Natural killer cell (primary cell): ENCODE data around the gene DOCK8. TPM values are rescaled to one million over a fixed set of nuclear protein-coding genes. Genes with fewer than 3 reads are reported as not detected.

Experiments used
- ATAC-seq, 3 donors: fragments of 150-1000 bp in 2 of 3; fragments of 200-7000 bp in 1 of 3; cut with Tn5 transposase; 1 replicate in 1 of 3; 2 replicates in 2 of 3; pipeline ENCODE4 v1.10.0; 2021; ENCODE audit warnings: mild to moderate bottlenecking in 2 of 3, moderate library complexity in 2 of 3
- DNase-seq, 2 donors: peaks; one replicate each; pipeline versions ENCODE4 v3.0.0 to v3.0.0-alpha.2; 2013 to 2021; ENCODE audit warnings: mixed read lengths in 1 of 2
- H3K27ac ChIP-seq: one replicate; pipeline ENCODE4 v1.5.1; 2013; ENCODE audit warnings: mild to moderate bottlenecking, low read length
- H3K27me3 ChIP-seq: one replicate; pipeline ENCODE4 v1.6.1; 2013; ENCODE audit warnings: low read length; ENCODE audit not compliant: control insufficient read depth, insufficient read depth
- H3K36me3 ChIP-seq: one replicate; pipeline ENCODE4 v1.6.1; 2013; ENCODE audit warnings: low read length; ENCODE audit not compliant: control insufficient read depth, insufficient read depth
- H3K4me1 ChIP-seq: one replicate; pipeline ENCODE4 v1.6.1; 2013; ENCODE audit warnings: low read length; ENCODE audit not compliant: control insufficient read depth, insufficient read depth
- H3K4me3 ChIP-seq: one replicate; pipeline ENCODE4 v1.5.1; 2013; ENCODE audit warnings: low read length
- H3K9me3 ChIP-seq: one replicate; pipeline ENCODE4 v1.6.1; 2013; ENCODE audit warnings: low read length; ENCODE audit not compliant: control insufficient read depth, insufficient read depth
- H3K27ac Mint-ChIP-seq, 2 donors: one replicate each; pipeline ENCODE4 v1.8.0; 2022; ENCODE audit warnings: mild to moderate bottlenecking in 2 of 2, mixed read lengths in 2 of 2, moderate library complexity in 1 of 2
- H3K27me3 Mint-ChIP-seq, 2 donors: one replicate each; pipeline ENCODE4 v1.8.0; 2022; ENCODE audit warnings: low read depth in 2 of 2, mixed read lengths in 2 of 2
- H3K36me3 Mint-ChIP-seq: one replicate; pipeline ENCODE4 v1.8.0; 2022; ENCODE audit warnings: mixed read lengths
- H3K4me1 Mint-ChIP-seq, 2 donors: one replicate each; pipeline ENCODE4 v1.8.0; 2022; ENCODE audit warnings: mixed read lengths in 2 of 2
- H3K4me3 Mint-ChIP-seq: one replicate; pipeline ENCODE4 v1.8.0; 2022; ENCODE audit warnings: mild to moderate bottlenecking, moderate library complexity, mixed read lengths
- H3K9me3 Mint-ChIP-seq, 2 donors: one replicate each; pipeline ENCODE4 v1.8.0; 2022; ENCODE audit warnings: mixed read lengths in 2 of 2
- WGBS: methylation state at CpG from one replicate; pipeline ENCODE4 v1.1.7; 2013; ENCODE audit warnings: missing lambda C conversion rate; ENCODE audit not compliant: insufficient coverage; 5-methylcytosine and 5-hydroxymethylcytosine counted together
- intact Hi-C: fragments of 100-400 bp; cut with micrococcal nuclease; formaldehyde crosslinking; loops from one replicate; pipeline ENCODE4 v1.14.2; 2022
- total RNA-seq, 4 donors: library from RNA; stranded (reverse); fragments of 120-200 nt in 1 of 4; gene quantifications; one replicate each; pipeline versions ENCODE4 v1.2.3 to v1.2.4, GENCODE V29; 2013 to 2022
- TF ChIP-seq, protein P1 (sequence below): fragments of 200-600 bp; IDR thresholded peaks from one replicate; pipeline ENCODE4 v1.8.0; 2022; ENCODE audit warnings: antibody characterized with exemption

DOCK8 gene
- total RNA-seq, 3 donors from 2014 or later (not counting 1 experiment from before 2014, with no cell fraction given) = 156 to 211 (median 207) TPM

DNA sequence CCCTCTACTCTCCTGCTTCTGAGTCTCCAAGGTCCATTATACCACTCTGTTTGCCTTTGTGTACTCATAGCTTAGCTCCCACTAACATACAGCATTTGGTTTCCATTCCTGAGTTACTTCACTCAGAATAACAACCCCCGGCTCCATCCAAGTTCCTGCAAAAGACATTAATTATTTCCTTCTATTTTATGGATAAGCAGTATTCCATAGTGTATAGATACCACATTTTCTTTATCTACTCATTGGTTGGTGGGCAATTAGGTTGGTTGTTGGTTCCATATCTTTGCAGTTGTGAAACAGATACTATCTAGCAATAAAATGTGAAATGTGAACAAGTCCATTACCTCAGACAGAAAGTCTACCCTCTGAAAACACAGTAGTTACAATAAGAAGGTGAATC, 110.3 kb downstream of the DOCK8 start:
- no peak for DNase-seq

DNA sequence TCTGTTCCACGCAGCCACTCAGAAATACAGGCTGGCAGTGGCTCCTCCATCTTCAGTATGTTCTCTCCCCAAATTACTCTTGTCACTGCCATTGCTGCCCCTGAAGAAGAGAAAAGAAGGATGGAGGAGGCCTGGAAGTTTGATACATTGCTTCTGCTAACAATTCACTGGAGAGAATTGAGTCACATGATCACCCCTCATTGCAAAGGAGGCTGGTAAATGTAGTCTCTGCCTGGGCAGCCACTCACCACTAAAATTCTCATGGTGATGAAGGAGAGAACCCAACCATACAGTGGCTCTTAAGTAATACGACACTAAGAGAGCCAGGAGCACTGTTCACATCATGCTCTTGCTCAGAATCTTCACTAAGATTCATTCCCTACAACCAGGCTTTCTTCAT, 112.0 kb downstream of the DOCK8 start:
- Histone ChIP-seq H3K27me3 (no peaks in the 10 kb centered on the region), H3K36me3 (peaks cover 76% of the 10 kb centered on the region), H3K9me3 (no peaks in the 10 kb centered on the region), H3K4me1 (no peaks in the 10 kb centered on the region), H3K4me3 (no peak overlapping the region), H3K27ac (no peak overlapping the region)
- H3K4me1 Mint-ChIP-seq = peaks cover 0 to 7% of the 10 kb centered on the region in 2 donors
- no peaks in the 10 kb centered on the region for H3K27me3 Mint-ChIP-seq
- 98% methylated on average over 2 of the region's 2 CpGs for WGBS
- no peaks in the 10 kb centered on the region for H3K9me3 Mint-ChIP-seq
- no peak for ATAC-seq
- TF ChIP-seq, protein P1, sequence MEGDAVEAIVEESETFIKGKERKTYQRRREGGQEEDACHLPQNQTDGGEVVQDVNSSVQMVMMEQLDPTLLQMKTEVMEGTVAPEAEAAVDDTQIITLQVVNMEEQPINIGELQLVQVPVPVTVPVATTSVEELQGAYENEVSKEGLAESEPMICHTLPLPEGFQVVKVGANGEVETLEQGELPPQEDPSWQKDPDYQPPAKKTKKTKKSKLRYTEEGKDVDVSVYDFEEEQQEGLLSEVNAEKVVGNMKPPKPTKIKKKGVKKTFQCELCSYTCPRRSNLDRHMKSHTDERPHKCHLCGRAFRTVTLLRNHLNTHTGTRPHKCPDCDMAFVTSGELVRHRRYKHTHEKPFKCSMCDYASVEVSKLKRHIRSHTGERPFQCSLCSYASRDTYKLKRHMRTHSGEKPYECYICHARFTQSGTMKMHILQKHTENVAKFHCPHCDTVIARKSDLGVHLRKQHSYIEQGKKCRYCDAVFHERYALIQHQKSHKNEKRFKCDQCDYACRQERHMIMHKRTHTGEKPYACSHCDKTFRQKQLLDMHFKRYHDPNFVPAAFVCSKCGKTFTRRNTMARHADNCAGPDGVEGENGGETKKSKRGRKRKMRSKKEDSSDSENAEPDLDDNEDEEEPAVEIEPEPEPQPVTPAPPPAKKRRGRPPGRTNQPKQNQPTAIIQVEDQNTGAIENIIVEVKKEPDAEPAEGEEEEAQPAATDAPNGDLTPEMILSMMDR = no peak
- H3K36me3 Mint-ChIP-seq = peaks cover 9% of the 10 kb centered on the region
- H3K27ac Mint-ChIP-seq = peak overlapping the region; percentile 52 to 53
- intact Hi-C loops = no loop called here
- no peak for DNase-seq
- H3K4me3 Mint-ChIP-seq = no peak overlapping the region

More for the DNA sequence above, 110.3 kb downstream of the DOCK8 start:
- no peak overlapping the region for H3K4me3 Mint-ChIP-seq
- H3K27ac Mint-ChIP-seq = peak overlapping the region in 1 of 2 donors; percentile 53
- TF ChIP-seq, protein P1 = no peak
- Histone ChIP-seq H3K9me3 (no peaks in the 10 kb centered on the region), H3K27me3 (no peaks in the 10 kb centered on the region), H3K4me3 (no peak overlapping the region), H3K27ac (no peak overlapping the region), H3K36me3 (peaks cover 61% of the 10 kb centered on the region), H3K4me1 (no peaks in the 10 kb centered on the region)
- H3K36me3 Mint-ChIP-seq = peaks cover 9% of the 10 kb centered on the region
- no CpG with 5 or more reads among the region's 1 CpG for WGBS
- H3K9me3 Mint-ChIP-seq = no peaks in the 10 kb centered on the region
- H3K27me3 Mint-ChIP-seq = no peaks in the 10 kb centered on the region
- intact Hi-C loops = no loop called here
- H3K4me1 Mint-ChIP-seq = peaks cover 0 to 7% of the 10 kb centered on the region in 2 donors
- ATAC-seq = no peak

DNA sequence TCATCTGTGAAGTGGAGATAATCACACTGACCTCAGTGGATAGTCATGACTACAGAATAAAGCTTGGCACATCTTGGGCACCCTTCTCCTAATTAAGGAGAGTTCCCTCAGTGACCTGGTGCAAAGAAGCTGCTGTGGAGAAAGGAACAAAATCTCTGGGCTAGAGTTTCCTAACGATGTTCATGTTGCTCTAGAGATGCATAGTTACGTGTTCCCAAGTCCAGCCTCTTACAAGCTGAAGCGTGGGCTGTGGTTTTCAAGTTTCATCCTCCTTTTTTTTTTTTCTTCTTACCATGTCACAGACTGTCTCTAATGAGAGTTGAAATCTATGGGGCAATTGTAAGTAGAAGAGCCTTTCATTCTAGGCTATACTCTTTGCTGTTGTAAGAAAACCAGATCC, 113.8 kb downstream of the DOCK8 start:
- H3K9me3 ChIP-seq = no peaks in the 10 kb centered on the region
- H3K27me3 Mint-ChIP-seq = no peaks in the 10 kb centered on the region
- no peak overlapping the region for H3K27ac ChIP-seq
- DNase-seq (no peak), ATAC-seq (no peak)
- H3K4me1 Mint-ChIP-seq = peaks cover 0 to 7% of the 10 kb centered on the region in 2 donors
- no peaks in the 10 kb centered on the region for H3K4me1 ChIP-seq
- no peaks in the 10 kb centered on the region for H3K27me3 ChIP-seq
- H3K36me3 ChIP-seq = peaks cover 90% of the 10 kb centered on the region
- peaks cover 20% of the 10 kb centered on the region for H3K36me3 Mint-ChIP-seq
- 0% methylated on average over 1 of the region's 3 CpGs for WGBS
- peak overlapping the region; percentile 42 to 53 for H3K27ac Mint-ChIP-seq
- H3K9me3 Mint-ChIP-seq = no peaks in the 10 kb centered on the region
- TF ChIP-seq, protein P1 = no peak
- no peak overlapping the region for H3K4me3 Mint-ChIP-seq
- intact Hi-C loops = no loop called here
- H3K4me3 ChIP-seq = no peak overlapping the region

DNA sequence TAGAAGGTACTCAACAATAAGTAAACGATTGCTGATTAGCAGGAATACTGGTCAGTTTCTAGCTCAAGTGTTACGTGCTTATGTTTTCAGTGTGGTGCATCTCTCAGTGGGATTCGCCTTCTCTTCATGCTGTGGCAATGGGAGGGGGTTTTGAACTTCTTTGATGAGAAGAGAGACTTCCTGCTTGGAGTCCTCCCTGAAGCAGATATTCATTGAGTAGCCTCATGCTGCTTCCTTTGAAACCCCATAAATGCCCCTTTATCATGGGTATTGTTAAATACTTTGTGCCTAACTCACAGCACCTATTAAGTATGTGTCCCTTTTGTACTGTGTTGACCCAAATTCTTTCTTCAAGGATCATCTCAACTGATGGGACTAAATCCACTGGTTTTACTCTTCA, 116.5 kb downstream of the DOCK8 start:
- H3K27ac ChIP-seq = no peak overlapping the region
- no peak for ATAC-seq
- DNase-seq = no peak
- H3K4me3 ChIP-seq = no peak overlapping the region
- peaks cover 94% of the 10 kb centered on the region for H3K36me3 ChIP-seq
- H3K27me3 ChIP-seq = no peaks in the 10 kb centered on the region
- TF ChIP-seq, protein P1 = no peak
- H3K4me1 ChIP-seq = no peaks in the 10 kb centered on the region
- 100% methylated on average over 3 of the region's 3 CpGs for WGBS
- Mint-ChIP-seq H3K9me3 (no peaks in the 10 kb centered on the region), H3K4me1 (peaks cover 8 to 15% of the 10 kb centered on the region in 2 donors), H3K27me3 (no peaks in the 10 kb centered on the region), H3K27ac (peak overlapping the region; percentile 16 to 47), H3K36me3 (peaks cover 31% of the 10 kb centered on the region), H3K4me3 (no peak overlapping the region)
- intact Hi-C loops = no loop called here
- no peaks in the 10 kb centered on the region for H3K9me3 ChIP-seq
